Keratinocyte (primary cell): ENCODE results near the gene CGN.

Experiments
- CTCF ChIP-seq, 3 experiments: IDR thresholded peaks in 1 of 3; conservative IDR thresholded peaks in 1 of 3; optimal IDR thresholded peaks in 1 of 3; 2 replicates in 2 of 3; 3 replicates in 1 of 3; pipeline versions ENCODE3 to v1.5.1; 2011; ENCODE audit warnings: low read length in 3 of 3, mild to moderate bottlenecking in 3 of 3, moderate library complexity in 2 of 3, control low read depth in 1 of 3, inconsistent platforms in 1 of 3; ENCODE audit not compliant: insufficient read depth in 2 of 3; ENCODE audit errors: extremely low read depth in 1 of 3
- EZH2 ChIP-seq: IDR thresholded peaks from one replicate; pipeline ENCODE4 v1.6.1; 2012; ENCODE audit warnings: inconsistent platforms, mild to moderate bottlenecking, low read length, moderate library complexity

- TF ChIP-seq CTCF (optimal IDR thresholded peaks at IDR 0.05 in 1 of 3, IDR thresholded peaks at IDR 0.05 in 1 of 3, conservative IDR thresholded peaks at IDR 0.05 in 1 of 3; ENCODE audit: extremely low read depth in 1 of 3, insufficient read depth in 2 of 3, low read length in 3 of 3) (no peak), EZH2 (no peak)
These were observed 19.1 kb upstream of the CGN start for GRCh38 chr1:151492120-151492519.
